DMS 273 (cell line): ENCODE data around the gene SYNDIG1.

Experiments used
- DNase-seq: peaks from one replicate; lab custom pipeline; 2025; ENCODE audit not compliant: unreplicated experiment; lab: John Stamatoyannopoulos, UW

SYNDIG1 gene

GRCh38 chr20:24560571-24561491 lies 91.4 kb downstream of the SYNDIG1 start:
- no peak for DNase-seq

GRCh38 chr20:24565835-24566351 lies 96.5 kb downstream of the SYNDIG1 start:
- DNase-seq = no peak

- no peak for DNase-seq
Measured at GRCh38 chr20:24566656-24567055, 97.2 kb downstream of the SYNDIG1 start.

GRCh38 chr20:24567508-24567907 lies 98.1 kb downstream of the SYNDIG1 start:
- no peak for DNase-seq

GRCh38 chr20:24568842-24569241 lies 99.4 kb downstream of the SYNDIG1 start:
- no peak for DNase-seq

GRCh38 chr20:24571159-24571558 lies 101.7 kb downstream of the SYNDIG1 start:
- no peak for DNase-seq

GRCh38 chr20:24572140-24572539 lies 102.7 kb downstream of the SYNDIG1 start:
- no peak for DNase-seq

GRCh38 chr20:24572862-24573261 lies 103.4 kb downstream of the SYNDIG1 start:
- no peak for DNase-seq

- no peak for DNase-seq
Measured at GRCh38 chr20:24573557-24573956, 104.1 kb downstream of the SYNDIG1 start.

GRCh38 chr20:24574307-24574706 lies 104.9 kb downstream of the SYNDIG1 start:
- no peak for DNase-seq

- no peak for DNase-seq
Measured at GRCh38 chr20:24574797-24575196, 105.4 kb downstream of the SYNDIG1 start.

GRCh38 chr20:24575811-24576210 lies 106.4 kb downstream of the SYNDIG1 start:
- DNase-seq = no peak

- no peak for DNase-seq
Measured at GRCh38 chr20:24576447-24576846, 107.0 kb downstream of the SYNDIG1 start.

GRCh38 chr20:24577271-24577909 lies 108.0 kb downstream of the SYNDIG1 start:
- DNase-seq = no peak

- DNase-seq = no peak
Measured at GRCh38 chr20:24578567-24579415, 109.4 kb downstream of the SYNDIG1 start.

GRCh38 chr20:24579475-24579874 lies 110.0 kb downstream of the SYNDIG1 start:
- DNase-seq = no peak

- DNase-seq = no peak
Measured at GRCh38 chr20:24580006-24580405, 110.6 kb downstream of the SYNDIG1 start.

- no peak for DNase-seq
Measured at GRCh38 chr20:24580855-24581254, 111.4 kb downstream of the SYNDIG1 start.

GRCh38 chr20:24581443-24582170 lies 112.2 kb downstream of the SYNDIG1 start:
- no peak for DNase-seq

- DNase-seq = no peak
Measured at GRCh38 chr20:24582373-24583168, 113.1 kb downstream of the SYNDIG1 start.
